GM19351 (cell line): ENCODE measurements around the gene NKIRAS2.
A peak's percentile ranks its signal among the peaks of the same experiment; 100 is the strongest.

Experiments
- ATAC-seq: cut with Tn5 transposase; IDR thresholded peaks from one replicate; pipeline ENCODE4 v1.9.1; 2021; ENCODE audit warnings: mild to moderate bottlenecking, moderate library complexity; ENCODE audit not compliant: unreplicated experiment

NKIRAS2 gene

DNA sequence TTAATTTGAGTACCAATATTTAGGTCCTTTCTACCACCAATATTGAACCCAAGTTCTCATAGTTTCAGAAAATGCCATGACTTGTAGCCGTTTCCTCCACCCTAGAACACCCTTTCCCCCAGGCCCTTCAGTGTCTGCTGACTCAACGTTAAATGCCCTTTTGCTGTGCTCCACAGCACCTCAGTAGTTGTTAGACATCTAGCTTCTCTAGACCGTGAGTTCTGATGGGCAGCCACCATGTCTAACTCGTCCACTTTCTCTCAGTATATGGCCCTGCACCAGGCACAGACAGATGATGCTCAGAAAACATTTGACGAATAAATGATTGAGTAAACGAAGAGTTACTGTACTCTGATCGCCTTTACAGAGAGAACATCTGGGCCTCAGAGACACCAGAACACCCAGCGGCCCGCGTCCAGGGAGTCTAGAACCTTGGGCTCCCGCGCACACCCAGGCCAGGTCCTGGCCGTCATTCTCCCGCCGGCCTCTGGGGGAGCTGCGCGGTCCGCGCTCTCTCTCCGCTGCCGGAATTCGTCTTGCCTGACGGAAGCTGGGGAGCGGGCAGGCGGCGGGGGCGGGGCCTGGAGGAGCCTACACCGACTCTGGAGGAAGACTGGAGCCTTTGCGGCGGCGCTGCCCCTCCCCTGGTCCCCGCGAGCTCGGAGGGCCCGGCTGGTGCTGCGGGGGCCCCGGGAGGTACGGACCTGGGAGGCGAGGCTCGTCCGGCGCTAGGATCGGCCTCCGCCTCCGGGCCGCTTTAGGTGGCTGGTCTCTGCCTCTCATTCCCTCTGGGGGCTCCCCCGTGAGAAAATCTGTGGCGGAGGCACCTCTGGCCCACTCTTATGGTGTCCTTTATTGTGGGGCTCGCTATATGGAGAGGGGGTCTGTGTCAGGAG is at the start of gene NKIRAS2:
NKIRAS2 (plus strand) TSS at position 582 of the 896 bp plus-strand sequence. CDS start 1,488 bp downstream, outside the sequence.
- ATAC-seq: peak; percentile 57

DNA sequence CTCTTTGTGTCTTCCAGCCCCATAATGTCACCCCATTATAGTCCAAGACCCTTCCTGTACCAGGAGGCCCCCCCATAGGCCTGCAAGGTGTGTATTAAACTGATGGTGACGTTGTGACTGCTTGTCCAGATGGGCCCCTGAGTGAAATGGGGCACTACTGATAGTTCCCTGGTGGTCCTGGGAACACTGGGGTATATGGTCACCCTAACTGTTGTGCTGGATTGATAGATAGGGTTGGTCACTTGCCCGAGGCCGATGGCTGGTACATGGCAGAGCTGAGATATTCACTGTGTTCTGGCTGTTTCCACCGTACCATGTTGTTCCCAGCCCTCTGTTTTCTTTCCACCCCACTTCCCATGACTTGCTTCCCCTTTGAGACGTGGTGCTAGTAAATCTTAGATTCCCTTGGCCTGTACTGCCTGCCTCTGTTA is 49.0 kb upstream of the NKIRAS2 start:
- ATAC-seq: no peak

DNA sequence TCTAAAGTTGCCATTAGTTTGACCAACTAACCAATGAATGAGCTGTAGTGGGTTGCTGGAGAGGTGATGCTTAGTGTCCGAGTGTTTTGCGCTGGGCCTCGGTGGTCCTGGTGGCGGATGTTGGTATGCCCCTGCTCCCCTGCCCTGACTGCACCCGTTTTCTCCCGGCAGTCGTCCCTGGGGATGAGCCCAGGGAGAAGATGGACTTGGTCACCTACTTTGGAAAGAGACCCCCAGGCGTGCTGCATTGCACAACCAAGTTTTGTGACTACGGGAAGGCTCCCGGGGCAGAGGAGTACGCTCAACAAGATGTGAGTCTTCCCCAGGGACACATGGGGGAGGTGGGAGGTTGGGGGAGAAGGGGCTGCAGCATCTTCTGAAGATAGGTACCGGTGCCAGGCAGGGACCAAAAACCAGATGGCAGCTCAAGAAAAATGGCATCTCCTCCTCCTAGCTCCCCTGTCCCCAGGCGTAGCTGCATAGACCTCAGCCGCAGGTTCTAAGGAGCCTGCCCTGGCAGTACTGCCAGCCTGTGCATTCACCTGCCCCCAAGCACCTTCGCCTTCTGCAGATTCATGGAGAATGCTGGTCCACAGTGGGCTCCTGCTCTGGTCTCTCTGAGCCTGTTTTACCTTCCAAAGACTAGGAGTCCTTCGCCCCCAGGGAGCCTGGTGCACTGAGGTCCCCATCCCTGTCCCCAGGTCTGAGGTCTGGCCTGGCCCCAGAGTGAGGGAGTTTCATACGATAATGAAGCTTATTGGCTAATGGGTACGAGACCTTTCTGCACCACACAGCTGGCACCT is 48.0 kb upstream of the NKIRAS2 start:
- no peak for ATAC-seq

DNA sequence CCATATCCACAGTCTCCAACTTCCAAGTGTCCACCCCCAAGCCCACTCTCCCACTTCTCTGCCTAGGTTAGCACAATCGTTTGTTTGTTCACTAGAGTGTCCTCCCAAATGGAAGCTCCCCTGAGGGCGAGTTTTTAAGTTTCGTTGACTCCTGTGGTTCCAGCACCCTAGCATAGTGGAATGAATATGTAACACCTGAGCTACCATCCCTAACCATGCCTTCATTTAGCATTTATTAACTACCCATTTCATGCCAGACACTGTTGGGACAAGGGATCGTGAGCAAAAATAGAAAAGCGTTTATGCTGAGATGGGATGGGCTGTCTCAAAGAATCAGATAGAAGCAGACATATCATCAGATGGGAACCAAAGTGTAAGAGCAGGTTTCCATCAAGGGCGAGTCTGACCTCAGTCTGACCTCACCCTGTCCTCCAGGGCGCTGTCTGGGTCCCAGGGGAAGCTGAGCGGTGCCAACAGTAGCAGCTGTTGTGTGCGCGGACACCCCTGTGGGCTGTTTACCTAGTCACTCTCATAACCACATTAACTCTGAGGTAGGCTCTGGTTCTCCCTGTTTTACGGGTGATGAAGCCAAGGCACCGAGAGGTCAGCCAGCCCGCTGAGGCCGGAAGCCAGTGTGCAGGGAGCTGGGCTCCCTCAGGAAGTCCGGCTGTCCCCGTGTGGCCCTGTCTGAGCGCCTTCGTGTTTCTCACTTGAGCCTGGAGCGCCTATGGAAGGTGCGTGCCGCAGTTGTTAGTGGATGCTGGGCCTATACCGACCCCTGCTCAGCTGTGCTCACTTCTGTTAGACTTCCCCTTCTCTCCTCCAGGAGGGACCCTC is 47.1 kb upstream of the NKIRAS2 start:
- no peak for ATAC-seq

DNA sequence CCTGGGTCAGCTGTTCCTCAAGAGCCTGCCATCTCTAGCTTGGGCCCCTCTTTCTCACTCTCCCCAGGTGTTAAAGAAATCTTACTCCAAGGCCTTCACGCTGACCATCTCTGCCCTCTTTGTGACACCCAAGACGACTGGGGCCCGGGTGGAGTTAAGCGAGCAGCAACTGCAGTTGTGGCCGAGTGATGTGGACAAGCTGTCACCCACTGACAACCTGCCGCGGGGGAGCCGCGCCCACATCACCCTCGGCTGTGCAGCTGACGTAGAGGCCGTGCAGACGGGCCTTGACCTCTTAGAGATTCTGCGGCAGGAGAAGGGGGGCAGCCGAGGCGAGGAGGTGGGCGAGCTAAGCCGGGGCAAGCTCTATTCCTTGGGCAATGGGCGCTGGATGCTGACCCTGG is 46.5 kb upstream of the NKIRAS2 start:
- ATAC-seq: no peak

DNA sequence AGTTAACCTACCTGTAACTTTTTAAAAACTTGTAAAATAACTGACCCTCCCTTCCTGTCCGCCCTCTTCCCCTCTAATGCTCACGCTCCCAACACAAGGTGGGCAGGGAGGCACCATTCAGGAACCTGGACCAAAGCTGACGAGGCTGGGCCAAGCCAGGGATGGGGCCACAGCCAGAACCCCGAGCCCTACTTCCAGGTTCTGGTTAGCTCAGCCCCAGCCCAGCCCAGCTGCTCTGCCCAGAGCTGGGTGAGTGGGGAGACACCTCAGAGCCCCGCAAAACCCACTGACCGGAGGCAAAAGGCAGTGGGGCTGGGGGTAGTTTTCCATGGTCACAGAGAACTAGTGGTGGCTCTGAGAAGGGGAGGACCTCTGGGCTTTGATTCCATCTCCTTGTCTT is 45.9 kb upstream of the NKIRAS2 start:
- ATAC-seq: no peak

DNA sequence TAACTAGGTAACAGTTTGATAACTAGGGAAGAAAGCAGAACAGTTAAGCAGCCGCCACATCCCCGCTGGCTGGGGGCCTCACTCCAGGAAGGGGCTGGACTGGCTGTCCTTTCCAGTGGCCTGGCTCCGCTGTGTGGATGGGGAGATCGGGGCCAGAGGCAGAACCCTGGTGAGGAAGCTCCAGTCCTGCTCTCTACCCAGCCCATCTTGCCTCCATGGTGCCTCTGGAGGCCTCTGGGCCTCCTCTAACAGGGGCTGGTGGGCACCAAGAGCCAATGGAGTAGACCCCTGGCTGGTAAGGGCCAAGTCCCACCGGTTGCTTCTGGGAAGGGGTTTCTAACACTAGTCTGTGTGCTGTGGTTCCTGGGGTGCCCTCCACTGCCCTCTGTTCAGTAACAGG is 45.2 kb upstream of the NKIRAS2 start:
- no peak for ATAC-seq

DNA sequence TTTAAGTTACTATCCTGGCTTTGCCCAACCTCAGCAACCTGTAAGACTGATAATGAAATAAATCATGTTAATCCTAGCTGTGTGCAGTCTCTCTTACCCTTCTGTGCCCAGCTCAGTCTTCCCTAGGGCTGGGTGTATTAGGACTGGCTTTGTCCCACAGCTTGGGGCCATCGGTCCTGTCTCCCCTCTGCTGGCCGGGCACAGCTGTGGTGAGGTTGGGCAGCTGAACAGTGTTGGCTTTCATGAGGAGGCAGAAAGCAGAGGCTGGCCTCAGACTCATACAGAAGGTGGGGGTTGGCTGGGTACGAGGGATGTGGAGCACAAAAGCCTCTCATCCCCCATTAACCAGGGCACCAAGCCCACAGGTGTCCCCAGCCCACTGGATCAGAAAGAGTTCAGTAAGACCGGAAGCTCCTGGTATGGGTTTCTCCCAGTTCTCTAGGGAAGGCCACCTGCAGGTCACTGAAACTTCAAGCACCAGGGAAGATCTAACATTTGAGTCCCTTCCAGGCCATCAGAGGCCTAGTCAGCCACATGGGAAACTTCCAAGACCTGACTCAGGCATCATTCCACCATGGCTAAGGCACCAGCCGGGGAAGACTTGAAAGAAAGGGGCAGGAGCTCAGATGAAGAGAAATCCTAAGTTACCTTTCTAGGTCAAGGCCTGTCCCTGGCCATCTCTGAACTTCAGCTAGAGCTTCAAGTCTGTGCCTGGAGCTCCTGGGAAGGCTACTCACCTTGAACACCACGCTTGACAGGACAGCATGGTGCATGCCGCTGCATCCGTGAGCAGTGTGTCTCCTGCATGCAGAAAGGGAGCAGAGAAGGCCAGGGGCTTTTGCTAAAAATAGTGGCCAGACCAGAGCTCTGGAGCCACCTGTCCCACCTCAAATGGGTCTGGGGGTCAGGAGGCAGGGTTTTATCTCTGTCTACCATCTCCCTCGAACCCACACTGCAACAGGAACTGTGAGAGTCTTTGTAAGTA is 44.5 kb upstream of the NKIRAS2 start:
- no peak for ATAC-seq

DNA sequence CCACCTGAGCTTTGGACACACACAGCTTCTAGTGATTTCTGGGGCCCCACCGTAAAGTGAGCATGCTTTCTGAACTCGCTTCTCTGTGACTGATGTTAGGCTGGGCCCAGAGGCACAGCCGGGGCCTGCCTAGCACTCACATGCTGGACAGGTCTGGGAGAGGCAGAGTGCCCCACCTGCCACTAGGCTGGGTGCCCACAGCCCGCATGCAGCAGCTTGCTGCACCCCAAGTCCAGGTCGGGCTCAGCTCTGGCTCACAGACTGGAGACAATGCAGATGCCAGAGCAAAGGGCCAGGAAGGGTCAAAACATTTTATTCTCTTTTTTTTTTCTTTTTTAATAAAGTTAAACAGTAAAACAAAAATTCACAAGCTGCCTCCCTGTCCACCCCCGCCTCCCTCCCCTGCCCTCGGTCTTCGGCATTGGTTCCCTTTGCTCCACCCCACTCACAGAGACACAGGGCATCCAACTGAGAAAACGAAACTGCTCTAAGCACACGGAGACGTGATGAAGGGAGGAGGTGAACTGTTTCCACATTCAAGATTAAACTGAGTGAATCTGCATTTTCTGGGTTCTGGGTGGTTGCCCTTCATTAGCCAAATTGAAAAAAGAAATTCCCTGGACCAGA is 43.6 kb upstream of the NKIRAS2 start:
- ATAC-seq: no peak

DNA sequence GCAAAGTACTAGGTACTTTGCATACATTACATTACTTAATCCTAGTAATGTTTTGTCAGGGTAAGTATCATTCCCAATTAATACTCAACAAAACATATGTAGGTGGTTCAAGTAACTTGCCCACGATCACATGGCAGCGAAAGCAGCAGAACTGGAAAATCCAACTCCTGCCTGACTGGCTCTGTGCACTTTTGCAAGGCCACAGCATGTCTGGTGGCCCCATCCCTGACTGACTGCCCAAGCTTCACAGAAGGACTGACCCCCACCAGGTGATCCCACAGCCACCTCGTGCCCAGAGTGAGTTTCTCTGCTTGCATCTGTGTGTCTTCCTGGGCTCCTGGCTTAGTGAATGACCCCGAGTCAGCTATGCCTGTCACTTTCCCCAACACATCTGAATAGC is 41.9 kb upstream of the NKIRAS2 start:
- ATAC-seq: no peak

DNA sequence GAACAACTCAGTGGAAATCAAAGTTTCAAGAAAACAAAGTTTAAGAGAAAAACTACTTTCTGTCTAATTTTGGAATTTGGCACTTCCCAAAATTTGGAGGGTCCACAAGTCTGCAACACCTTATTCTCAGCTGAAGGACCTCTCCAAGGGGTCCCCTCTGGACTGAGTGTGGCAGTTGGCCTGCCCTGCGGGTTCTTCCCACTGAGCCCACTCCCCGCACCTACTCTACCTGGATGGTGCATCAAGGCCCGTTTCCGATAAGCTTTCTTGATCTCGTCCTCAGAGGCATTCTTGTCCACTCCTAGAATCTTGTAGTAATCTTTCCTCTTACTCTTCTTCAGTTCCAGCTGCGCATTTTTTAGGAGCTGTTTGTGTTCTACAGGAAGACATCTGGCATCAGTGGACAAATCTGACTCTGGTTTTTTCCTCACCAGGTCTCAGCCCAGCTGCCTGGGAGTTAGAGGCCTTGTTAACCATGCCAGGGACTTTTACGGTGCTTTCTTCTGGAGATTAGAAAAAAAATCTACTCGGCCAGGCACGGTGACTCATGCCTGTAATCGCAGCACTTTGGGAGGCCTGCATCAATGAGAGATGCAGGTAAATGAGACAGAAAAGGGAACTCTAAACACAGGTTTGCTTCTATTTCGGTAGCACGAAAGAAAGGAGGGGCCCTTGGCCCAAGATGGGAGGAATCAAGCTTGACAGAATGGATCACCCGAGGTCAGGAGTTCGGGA is 37.7 kb upstream of the NKIRAS2 start:
- ATAC-seq: no peak

DNA sequence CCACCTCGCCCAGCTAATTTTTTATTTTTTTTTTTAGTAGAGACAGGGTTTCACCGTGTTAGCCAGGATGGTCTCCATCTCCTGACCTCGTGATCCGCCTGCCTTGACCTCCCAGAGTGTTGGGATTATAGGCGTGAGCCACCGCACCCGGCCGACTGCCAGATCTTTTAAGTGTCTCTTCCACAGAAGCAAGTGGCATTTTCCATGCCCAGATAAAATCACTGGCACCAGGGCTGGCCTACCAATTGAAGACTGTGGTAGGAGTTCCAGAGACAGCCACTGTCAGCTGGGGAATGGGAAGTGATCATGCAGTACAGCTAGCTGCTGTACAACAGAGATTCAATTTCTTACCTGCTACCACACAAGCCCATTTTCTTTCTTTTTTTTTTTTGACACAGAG is 35.4 kb upstream of the NKIRAS2 start:
- ATAC-seq: no peak

DNA sequence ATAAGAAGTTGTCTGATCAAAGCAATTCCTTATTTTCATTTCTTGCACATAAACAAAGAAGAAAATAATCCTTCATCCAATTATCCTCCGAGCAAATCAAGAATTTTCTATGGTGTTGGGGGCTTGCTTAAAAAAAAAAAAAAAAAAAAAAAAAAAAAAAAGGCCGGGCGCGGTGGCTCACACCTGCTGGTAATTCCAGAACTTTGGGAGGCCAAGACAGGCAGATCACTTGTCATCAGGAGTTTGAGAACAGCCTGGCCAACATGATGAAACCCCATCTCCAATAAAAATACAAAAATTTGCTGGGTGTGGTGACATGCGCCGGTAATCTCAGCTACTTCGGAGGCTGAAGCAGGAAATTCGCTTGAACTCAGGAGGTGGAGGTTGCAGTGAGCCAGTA is 34.0 kb upstream of the NKIRAS2 start:
- no peak for ATAC-seq

DNA sequence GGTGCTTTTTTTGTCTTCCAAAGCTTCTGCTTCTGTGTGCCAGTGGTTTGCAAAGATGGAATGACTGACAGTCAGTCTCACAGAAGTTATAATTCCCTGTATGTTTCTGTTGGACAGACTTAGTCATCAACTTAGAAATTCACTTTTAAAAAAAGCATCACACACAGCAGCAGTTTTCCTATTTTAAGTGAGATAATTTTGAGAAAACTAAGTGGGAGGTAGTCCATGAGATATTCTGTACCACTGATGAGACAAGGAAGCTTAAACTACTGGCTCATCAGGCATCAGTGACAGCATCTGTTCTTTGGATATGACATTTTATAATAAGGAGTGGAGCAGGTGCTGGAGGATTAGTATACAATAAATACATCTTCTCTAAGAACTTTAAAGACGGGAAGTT is 33.3 kb upstream of the NKIRAS2 start:
- no peak for ATAC-seq

DNA sequence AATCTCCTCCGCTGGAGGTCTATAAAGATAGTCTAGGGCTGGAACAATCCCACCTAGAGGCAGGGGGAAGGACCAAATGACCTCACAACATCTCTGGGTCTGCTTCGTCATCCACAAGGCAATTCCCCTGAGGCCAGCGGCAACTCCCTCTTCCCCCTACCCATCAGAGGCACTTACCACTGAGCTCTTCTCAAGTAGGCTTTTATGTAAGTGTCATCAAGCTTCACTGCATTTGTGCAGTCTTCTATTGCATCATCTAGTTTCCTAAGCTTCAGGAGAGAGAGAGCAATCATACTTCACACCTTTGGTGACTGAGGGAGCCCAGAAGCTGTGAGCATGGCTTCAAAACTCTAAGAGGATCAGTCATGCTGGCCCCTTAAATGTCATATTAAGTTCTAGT is 32.2 kb upstream of the NKIRAS2 start:
- ATAC-seq: no peak

DNA sequence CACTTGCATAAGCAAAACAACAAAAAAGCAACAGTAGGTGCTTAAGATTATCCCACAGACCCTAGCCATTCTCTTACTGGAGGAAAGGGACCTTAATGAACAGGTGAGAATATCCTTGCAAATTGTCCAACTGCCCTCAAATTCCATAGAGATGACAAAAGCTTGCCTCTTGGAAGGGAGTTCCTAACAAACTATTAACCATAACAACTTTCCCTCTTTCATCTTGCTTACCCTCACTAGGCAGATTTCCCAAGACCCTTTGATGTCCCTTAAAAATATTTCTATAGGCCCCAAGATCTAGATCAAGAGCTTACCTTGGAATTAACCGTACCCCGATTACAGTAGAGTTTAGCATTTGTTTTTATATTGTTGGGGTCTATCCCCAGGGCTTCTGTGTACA is 31.5 kb upstream of the NKIRAS2 start:
- no peak for ATAC-seq

DNA sequence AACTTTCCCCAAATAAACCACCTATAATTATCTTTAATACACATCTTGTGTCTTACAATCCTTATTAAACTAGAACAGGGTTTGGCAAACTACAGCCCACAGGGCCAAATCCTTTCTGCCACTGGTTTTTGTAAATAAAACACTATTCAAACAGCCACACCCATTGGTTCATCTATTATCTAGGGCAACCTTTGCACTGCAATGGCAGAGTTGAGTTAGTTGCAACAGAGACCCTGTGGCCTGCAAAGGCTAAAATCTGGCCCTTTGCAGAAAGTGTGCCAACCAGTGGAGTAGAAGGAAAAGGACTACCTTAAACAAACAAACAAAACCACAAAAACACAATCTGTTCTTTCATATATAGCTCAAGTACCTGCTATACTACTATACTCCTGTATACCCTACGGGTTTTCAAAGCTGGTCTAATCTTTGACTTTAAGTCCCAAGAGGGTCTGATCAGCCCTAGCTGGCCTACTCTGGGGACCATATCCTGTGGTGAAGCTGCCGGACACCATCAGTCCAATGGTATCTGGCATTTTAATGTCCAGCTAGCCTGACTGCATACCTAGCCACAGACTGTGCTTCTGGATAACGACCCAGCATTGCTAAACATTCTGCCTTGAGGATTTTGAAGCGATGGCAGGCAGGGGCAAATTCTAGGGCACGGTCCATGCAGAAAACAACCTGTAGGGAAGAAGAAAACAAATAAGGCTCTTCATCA is 30.0 kb upstream of the NKIRAS2 start:
- ATAC-seq: no peak

DNA sequence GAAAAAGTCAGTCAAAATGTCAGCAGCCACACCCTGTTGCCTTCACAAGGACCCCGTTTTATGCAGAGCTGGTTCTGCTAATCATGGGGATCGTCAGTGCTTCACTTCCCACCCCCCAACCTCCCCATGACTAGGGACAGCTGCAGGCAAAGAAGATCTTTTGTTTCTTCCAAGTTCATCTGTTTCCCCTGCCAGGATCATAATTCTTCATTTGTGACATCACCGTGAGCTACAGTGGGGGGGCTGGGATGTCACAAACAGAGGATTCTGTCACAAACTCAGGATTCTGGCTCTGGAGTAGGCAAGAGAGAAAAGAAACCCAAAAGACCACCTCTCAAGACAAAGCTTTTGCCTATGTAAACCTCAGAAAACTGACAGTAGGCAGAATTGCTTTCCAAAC is 27.3 kb upstream of the NKIRAS2 start:
- no peak for ATAC-seq
